T follicular helper cell (primary cell): Measurements from ENCODE around the gene GGN.
"Not testable (repeated sequence)": the region's sequence is repeated elsewhere in the genome, so short reads cannot be mapped to it uniquely, and the experiment has no call there.

Experiments
- DNase-seq: peaks from one replicate; pipeline ENCODE4 v3.0.0-alpha.2; 2020; ENCODE audit warnings: low read depth

The GGN gene

GRCh38 chr19:38361633-38362075 is 26.2 kb downstream of the GGN start:
- DNase-seq: peak; percentile 40

GRCh38 chr19:38360839-38361631 is 26.8 kb downstream of the GGN start:
- DNase-seq: no peak

- no peak for DNase-seq
These were observed 27.5 kb downstream of the GGN start for GRCh38 chr19:38360351-38360750.

- no peak for DNase-seq
These were observed 28.4 kb downstream of the GGN start for GRCh38 chr19:38359242-38360021.

- DNase-seq: no peak
These were observed 29.8 kb downstream of the GGN start for GRCh38 chr19:38358071-38358470.

GRCh38 chr19:38355728-38356725 is 31.8 kb downstream of the GGN start:
- no peak for DNase-seq

GRCh38 chr19:38352611-38353010 is 35.2 kb downstream of the GGN start:
- no peak for DNase-seq

- no peak for DNase-seq
These were observed 35.9 kb downstream of the GGN start for GRCh38 chr19:38351865-38352395.

GRCh38 chr19:38350883-38351282 is 37.0 kb downstream of the GGN start:
- no peak for DNase-seq

- DNase-seq: no peak
These were observed 41.0 kb downstream of the GGN start for GRCh38 chr19:38346837-38347236.

GRCh38 chr19:38340927-38341326 is 46.9 kb downstream of the GGN start:
- no peak for DNase-seq

GRCh38 chr19:38339011-38339410 is 48.8 kb downstream of the GGN start:
- not testable (repeated sequence) for DNase-seq

GRCh38 chr19:38337360-38337653 is 50.5 kb downstream of the GGN start:
- DNase-seq: no peak

- DNase-seq: peak; percentile 94
These were observed 51.0 kb downstream of the GGN start for GRCh38 chr19:38336638-38337359.

- DNase-seq: peak; percentile 92
These were observed 51.7 kb downstream of the GGN start for GRCh38 chr19:38335949-38336637.
